Stimulated activated CD8-positive, alpha-beta memory T cell treated with anti-CD3 and anti-CD28 coated beads, Interleukin-4, amount 100 ng/mL, for 4 hours (primary cell): ENCODE data around the gene ZNF469.
"Not testable (repeated sequence)": the region's sequence is repeated elsewhere in the genome, so short reads cannot be mapped to it uniquely, and the experiment has no call there.

ENCODE experiments used
- DNase-seq, 2 donors: peaks; one replicate each; pipeline ENCODE4 v3.0.0-alpha.2; 2020; ENCODE audit warnings: low read depth in 2 of 2, low spot score in 1 of 2

The ZNF469 gene

DNA sequence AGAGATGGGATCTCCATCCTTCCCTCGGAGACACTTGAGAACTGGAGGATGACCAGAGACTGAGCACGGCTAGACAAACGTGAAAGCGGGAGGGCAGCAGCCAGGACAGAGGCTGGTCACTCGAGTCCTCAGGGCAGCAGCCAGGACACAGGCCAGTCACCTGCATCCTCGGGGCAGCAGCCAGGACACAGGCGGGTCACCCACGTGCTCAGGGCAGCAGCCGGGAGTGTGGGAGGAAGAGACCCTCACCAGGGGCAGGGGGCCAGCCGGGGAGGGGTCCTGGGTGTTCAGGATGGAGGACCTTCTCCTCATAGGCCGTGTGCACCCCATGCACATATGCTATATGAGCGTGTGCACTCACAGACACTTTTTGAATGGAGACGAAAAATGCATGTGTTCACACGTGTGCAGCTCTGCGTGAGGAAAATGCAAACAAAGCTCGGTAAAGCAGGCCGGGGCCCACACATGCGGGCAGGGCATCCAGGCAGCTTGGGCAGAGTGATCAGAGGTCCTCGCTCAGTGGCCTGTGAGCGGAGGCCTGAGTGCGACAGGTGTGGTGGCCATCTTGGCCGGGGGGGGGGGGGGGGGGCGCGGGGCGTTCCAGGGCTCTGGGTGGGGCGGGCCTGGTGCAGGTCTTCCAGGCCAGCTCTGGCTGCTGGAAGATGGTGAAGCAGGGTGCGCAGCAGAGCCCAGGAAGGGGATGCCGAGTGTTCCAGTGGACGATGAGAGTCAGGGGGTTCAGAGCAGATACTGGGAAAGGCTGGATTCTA, 26.7 kb downstream of the ZNF469 start:
- no peak for DNase-seq

DNA sequence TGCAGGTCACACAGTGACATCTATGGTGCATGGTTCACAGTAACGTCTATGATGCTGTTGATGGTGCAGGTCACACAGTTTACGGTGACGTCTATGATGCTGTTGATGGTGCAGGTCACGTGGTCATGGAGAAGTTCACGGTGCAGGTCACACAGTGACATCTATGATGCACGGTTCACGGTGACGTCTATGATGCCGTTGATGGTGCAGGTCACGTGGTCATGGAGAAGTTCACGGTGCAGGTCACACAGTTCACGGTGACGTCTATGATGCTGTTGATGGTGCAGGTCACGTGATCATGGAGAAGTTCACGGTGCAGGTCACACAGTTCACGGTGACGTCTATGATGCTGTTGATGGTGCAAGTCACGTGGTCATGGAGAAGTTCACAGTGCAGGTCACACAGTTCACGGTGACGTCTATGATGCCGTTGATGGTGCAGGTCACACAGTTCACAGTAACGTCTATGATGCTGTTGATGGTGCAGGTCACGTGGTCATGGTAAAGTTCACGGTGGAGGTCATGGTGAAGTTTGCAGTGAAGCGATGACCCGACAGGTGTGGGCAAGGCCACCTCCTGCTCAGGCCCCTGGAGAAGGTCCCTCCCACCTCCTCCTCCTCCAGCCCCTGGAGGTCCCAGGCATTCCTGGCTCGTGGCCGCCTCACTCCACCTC, 27.7 kb downstream of the ZNF469 start:
- DNase-seq, result not testable (repeated sequence)

DNA sequence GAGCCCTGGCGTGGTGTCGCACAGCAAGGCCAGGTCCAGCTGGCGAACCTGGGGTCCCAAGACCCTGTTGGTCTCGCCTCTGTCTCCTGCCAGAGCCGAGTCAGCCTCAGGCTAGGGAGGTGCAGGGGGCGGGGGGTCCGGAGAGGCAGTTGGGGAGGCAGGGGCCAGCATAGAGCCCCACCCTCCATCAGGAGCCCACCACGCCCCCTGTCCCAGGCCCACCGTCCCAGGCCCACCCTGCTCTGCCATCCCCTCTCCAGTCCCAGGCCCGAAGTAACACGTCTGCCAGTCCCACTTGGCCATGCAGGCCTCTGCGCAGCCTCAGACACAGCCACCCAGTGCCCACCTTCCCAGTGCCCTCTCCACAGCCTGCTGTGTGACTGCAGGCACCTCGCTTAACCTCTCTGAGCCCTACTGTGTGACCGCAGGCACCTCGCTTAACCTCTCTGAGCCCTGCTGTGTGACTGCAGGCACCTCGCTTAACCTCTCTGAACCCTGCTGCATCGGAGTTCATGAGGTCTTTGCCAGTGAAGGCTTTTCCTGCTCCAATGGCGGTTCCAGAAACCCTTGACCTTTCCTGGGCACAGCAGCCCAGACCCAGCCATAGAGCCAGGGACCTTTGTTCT, 29.3 kb downstream of the ZNF469 start:
- no peak for DNase-seq

DNA sequence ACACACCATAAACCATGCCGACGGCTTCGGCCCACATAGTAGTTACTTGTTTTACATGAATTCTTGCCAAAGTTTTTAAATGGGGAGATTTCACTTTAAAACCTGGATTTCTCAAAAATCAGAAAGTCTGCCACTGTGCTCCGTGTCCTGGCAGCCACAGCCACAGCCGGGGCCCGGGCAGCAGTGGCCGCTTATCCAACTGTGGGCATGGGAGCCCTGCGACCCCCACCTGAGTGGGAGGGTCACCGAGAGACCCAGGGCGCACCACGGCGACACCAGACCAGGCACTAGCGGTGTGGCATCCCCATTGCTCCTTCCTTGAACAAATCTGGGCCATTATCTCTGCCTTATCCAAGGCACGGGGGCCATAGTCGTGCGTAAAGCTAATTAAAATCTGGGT, 30.0 kb downstream of the ZNF469 start:
- no peak for DNase-seq

DNA sequence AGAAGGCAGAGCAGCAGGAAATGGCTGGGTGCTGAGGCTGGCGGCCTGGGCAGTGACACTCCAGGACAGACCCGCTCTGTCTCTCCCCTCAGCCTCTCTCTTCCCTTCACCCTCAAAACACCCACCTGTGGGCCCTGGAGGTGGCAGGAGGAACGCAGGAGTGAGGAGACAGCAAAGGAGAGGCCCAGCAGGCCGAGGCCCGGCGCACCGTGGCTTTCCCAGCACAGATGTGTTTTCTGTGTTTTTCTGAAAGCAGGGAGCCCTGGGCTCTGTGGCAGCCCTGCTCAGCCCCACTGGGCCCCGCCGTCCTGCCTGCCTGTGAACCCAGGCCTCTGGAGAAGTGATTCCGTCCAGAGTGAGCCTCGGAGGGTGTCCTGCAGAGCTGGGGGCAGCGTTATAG, 30.5 kb downstream of the ZNF469 start:
- no peak for DNase-seq

DNA sequence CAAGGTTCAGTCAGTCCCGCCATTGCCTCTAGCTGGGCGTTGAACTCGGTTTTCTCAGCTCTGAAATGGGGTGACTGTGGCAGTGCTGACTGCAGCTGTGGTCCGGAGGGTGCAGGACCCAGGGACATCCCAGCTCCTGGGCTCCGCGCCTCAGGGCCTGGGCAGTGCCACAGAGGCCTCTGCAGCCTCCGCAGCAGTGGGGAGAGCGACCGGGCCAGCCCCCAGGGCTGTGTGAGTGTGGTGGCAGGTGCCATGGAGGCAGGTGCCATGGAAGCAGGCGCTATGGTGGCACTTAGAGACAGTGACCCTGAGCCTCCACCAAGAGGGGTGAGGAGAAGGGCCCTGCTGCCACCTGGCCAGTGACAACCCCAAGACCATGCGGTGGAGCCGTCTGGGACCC, 30.9 kb downstream of the ZNF469 start:
- DNase-seq, result no peak

DNA sequence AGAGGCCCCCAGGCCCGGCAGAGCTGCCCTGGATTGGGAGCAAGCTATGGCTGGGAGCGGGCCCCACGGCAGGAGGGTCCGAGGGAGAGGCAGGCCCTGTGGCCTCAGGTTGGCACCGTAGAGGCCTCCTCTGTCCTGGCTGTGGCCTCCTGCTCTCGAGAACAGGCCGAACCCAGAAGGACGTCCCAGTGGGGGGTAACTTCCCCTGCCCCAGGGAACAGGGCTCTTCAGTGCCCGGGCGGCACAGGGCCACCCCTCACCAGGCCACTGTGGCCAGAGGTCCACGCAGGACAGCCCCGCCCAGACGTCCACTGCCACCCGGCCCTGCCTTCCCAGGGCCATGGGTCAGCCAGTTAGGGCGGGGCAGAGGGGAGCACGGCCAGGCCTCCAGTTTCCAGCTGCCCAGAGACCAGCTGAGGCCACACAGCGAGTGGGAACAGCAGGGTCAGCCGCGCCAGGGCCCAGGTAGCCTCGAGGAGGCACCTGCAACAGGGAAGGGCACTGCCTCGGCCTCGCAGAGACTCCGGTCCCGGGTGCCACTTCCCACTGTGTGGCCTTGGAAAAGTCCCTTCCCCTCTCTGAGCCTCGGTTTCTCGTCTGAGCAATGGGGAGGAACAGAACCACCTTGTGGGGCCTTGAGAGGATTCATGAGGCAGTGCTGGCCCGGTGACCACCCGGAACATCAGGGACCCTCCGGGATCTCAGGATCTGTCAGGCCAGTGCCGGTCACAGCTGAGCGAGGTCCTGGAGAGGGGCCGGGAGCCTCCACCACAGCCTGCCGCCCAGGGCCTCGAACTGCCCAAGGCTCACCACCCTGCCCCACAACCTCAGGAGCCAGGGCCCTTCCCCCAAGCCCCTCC, 32.0 kb downstream of the ZNF469 start:
- no peak for DNase-seq

DNA sequence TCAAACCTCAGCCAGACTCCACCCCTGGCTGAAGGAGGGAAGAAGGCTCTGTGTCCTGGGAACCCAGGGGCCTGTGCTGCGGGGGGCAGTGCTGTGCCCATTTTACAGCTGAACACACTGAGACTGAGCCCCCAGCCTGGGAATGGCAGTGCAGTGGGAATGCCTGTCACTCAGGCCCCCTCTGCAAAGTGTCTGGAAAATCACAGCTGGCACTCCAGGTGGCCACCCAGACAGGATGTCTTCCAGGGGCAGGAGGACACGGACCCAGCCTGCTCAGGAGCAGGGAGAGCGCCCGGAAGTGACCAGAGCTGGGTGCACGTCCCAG, 32.6 kb downstream of the ZNF469 start:
- no peak for DNase-seq

DNA sequence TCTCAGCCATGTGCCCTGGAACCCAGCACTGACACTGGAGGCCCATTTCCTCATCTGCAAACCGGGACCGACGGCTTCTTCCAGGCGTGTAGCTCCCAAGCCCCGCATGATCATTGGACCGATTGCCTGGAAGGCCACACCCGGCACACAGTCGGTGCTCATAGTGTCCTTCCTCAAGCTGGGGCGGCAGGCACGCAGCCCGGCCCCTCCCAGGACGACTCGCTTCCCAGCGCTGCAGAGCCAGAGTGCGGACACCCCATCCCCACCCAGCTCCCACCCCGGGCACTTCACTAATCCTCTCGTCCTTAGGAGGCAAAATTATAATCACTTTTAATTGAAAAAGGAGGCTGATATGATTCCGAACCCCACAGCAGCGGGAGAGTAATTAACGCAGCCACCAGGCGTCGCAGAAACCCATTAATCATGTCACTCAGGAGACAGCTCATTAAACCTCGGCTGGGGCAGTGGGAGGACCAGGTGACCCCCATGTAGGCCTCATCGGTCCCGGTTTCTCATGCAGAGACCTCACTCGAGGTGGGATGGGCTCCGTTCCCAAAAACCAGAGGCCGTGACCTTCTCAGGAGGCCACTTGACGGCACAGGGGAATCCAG, 33.1 kb downstream of the ZNF469 start:
- no peak for DNase-seq

DNA sequence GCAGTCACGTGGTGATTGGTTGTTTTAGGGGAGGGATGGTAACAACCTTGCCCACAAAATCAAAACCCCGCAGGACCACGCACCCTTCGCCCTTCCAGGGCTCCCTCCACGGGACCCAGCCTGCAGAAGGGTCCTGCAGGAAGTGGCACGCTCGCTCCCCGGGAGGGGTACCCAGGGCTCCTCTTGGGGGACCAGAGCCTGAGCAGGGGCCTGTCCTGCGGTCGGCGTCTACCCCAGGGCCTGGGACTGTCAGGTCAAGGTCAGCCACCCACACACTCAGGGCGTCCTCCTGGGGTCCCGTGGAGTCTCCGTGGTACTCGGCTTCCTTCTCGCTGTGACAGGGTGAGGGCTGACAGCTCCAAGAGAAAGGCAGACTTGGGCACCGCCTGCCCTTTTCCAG, 33.9 kb downstream of the ZNF469 start:
- DNase-seq, result no peak

DNA sequence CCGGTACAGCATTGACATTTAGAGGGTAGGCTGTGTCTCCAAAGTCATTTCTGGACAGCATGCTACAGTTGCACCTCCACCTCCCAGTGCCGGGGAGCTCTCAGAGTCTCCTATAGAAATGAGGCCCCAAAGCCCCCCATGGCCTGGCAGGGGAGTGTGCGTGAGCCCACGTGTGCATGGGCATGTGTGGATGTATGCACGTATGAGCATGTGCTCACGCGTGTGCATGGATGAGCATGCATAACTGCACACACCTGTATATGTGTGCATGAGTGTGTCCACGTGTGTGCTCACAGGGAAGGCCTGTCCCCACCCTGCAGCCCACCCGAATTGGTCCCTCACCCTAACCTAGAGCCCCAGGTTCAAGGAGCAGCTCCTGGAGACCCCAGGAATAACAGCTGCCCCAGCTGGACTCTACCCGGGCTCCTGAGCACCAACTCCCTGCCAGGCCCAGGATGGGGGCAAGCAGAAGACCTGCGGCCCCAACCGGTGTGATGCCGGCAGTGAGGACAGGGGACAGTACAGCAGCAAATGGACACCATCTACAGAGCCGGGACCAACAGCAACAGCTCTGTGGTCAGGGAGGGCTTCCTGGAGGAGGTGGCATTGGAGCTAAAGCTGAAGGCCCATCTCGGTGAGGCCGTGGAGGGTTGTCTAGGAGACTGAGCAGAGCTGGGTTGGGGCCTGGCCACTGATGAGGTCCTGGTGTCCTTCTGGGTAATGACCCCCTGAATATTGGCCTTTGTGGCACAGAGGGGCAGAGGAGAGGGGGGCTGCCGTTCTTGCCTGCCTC, 35.1 kb downstream of the ZNF469 start:
- no peak for DNase-seq

DNA sequence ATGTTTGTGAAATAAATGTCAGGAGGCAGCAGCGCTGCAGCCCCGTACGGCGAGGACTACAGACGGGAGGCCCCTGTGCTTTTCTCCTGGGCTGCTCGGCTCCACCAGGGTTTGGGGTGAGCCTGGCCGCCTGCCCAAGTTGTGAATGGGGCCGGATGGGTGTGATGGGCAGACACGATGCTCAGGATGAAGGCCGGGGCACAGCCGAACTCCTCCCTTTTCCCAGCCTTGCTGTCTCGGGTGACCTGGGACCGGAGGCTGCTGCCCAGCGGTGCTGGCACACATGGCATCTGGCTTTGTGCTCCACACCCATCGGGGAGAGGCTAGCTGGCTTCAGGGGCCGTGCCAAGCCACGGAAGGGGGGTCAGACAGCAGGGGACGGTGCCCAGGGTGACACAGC, 36.1 kb downstream of the ZNF469 start:
- no peak for DNase-seq

DNA sequence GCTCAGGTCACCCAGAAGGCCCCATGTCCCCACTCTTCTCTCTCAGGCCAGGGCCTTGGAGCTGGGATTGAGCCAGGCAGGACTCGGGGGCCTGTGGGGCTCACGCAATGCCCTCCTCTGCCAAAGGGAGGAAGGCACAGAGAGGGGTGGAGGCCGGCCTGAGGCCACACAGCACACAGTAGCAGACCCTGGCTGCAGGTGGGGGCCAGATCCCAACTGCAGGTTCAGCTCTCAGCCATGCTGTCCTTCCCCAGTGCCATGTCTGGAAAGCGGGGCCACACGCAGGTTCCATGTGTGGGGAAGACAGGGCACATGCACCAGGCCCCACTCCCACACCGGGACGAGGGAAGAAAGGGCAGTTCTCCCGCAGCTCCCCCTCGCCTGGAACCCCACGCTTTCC, 37.0 kb downstream of the ZNF469 start:
- DNase-seq, result no peak

DNA sequence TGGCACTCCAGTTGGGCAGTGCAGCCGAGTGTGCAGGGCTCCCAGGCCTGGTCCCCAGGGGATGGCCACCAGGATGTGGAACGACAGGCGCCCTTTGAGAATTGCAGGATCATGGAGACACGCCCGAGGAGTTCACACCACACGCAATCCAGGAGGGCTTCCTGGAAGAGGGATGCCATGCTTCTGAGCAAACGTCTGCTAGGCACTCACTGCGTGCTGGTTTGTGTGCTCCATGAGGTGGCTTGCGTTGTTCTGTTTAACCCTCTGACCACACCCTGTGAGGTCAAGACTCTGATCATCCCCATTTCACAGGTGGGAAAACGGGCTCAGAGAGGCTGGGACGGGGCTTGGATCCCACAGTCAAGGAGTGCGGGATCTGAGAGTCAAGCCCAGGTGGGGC, 37.7 kb downstream of the ZNF469 start:
- DNase-seq, result no peak

DNA sequence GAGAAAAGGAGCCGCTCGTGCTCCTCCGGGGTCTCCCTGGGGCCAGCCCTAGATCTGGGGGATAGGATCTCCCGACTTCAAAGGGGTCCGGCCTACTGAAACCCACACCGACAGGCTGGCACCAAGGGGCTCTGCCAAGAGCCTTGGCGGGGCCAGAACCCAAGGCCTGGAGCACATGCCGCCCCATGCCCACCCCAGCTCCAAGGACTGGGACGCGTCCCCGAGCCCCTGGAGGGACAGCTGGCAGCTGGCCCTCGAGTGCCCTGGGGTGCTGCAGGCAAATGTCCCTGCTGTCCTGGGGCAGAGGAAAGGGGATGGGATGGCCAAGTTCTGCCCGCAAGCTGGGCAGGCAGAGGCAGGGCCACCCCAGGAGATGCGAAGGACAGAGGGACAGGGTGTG, 38.5 kb downstream of the ZNF469 start:
- DNase-seq, result no peak

DNA sequence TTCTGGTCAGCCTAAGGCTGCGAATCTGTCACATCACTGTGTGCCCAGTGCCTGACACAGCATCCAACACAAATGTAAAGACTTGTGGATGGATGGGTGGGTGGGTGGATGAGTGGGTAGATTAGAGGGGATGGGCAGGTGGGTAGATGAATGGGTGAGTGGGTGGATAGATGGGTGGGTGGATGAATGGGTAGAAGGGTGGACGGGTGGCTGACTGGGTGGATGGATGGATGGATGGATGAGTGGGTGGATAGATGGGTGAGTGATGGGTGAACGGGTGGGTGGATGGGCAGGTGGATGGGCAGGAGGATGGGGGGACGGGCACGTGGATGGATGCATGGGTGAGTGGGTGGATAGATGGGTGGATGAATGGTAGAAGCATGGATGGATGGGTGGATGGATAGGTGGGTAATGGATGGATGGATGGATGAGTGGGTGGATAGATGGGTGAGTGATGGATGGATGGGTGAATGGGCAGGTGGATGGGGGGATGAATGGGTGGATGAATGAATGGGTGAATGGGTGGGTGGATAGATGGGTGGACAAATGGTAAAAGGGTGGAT, 39.2 kb downstream of the ZNF469 start:
- no peak for DNase-seq

DNA sequence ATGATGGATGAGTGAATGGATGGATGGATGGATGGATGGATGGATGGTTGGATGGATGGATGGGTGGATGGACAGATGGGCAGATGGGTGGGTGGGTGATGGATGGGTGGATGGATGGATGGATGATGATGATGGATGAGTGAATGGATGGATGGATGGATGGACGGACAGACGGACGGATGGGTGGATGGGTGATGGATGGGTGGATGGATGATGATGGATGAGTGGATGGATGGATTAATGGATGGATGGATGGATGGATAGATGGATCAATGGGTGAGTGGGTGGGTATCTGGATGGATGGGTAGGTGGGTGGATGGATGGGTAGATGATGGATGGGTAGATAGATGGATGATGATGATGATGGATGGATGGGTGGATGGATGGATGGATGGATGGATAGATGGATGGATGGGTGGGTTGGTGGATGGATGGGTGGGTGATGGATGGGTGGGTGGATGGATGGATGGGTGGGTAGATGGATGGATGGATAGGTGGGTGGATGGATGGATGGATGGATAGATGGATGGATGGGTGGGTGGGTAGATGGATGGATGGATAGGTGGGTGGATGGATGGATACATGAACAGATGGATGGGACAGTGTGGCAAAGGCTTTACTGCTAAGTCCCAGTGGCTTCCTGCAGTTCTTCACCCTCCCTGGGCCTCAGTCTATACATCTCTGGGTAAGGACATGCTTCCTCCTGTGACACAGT, 40.1 kb downstream of the ZNF469 start:
- DNase-seq, result no peak

DNA sequence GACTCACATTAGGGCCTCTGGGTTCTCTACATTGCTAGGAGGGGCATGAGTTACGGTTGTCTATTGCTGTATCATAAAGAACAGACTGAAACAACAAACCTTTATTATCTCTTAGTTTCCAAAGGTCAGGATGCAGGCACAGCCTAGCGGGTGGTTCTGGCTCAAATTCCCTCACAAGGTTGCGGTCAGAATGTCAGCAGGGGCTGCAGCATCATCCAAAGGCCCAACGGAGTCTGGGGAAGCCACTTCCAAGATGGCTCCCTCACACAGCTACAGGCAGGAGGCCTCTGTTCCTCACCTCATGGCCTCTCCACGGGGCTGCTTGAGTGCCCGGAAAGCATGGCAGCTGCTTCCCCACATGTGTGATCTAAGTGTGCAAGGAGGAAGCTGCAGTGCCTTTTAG, 40.7 kb downstream of the ZNF469 start:
- DNase-seq, result no peak

DNA sequence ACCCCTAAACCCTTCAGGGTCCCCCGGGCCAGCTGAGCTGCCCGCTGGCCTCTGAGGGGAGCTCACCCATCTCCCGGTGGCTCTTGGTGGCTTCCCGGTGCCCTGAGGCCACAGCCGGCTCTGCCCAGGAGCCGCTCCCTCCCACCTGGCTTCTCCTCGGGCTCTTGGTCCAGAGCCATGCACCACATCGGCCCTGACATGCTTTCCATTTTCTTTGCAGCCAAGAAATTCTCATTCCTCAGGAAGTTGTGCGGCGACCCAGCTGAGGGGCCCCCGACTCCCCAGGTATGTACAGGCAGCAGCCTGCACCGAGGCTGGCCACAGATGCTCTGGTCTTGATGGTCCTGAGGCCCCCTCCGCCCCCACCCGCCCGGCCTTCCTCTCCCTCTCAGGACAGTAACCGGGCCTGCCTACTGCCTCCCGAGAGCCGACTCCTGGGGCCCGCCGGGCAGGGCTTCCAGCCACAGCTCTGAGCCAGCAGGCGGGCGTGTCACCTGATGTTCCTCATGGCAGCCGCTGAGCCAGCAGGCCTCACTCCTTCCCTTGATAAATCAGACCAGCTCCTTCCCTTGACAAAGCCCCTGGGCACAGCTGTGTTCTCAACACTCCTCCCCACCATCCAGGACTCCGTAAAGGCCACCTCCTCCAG, 42.0 kb downstream of the ZNF469 start:
- no peak for DNase-seq
